Adipocyte (in vitro differentiated cells): ENCODE data around the gene APOLD1.
A peak's percentile ranks its signal among the peaks of the same experiment; 100 is the strongest.

Experiments
- DNase-seq: peaks from one replicate; pipeline ENCODE4 v3.0.0-alpha.2; 2015; ENCODE audit warnings: low read depth
- H3K27me3 ChIP-seq: replicated peaks from 2 replicates; pipeline ENCODE4 v1.7.0; 2013; ENCODE audit warnings: mild to moderate bottlenecking, low read length, moderate library complexity; ENCODE audit not compliant: control insufficient read depth, insufficient read depth
- H3K36me3 ChIP-seq: 2 replicates; pipeline ENCODE4 v1.7.0; 2013; ENCODE audit warnings: low read length, mild to moderate bottlenecking, moderate library complexity; ENCODE audit not compliant: control insufficient read depth, insufficient read depth, severe bottlenecking
- H3K4me1 ChIP-seq: 2 replicates; pipeline ENCODE4 v1.7.0; 2013; ENCODE audit warnings: mild to moderate bottlenecking, low read length, moderate library complexity; ENCODE audit not compliant: control insufficient read depth, insufficient read depth
- H3K4me3 ChIP-seq: 2 replicates; pipeline ENCODE4 v1.7.0; 2013; ENCODE audit warnings: mild to moderate bottlenecking, low read length, moderate library complexity
- H3K9ac ChIP-seq: 2 replicates; pipeline ENCODE4 v1.7.0; 2013; ENCODE audit warnings: mild to moderate bottlenecking, low read length, moderate library complexity
- H3K9me3 ChIP-seq: 2 replicates; pipeline ENCODE4 v1.7.0; 2013; ENCODE audit warnings: mild to moderate bottlenecking, low read length, moderate library complexity; ENCODE audit not compliant: control insufficient read depth

The APOLD1 gene

GRCh38 chr12:12786706-12787601 lies 1.5 kb downstream of the APOLD1 start:
- peak; percentile 93 for DNase-seq
- H3K9me3 ChIP-seq = no peaks in the 10 kb centered on the region
- H3K4me1 ChIP-seq = peaks cover 36% of the 10 kb centered on the region
- H3K36me3 ChIP-seq = no peaks in the 10 kb centered on the region
- peak overlapping the region; percentile 84 for H3K4me3 ChIP-seq
- peak overlapping the region; percentile 88 for H3K9ac ChIP-seq
- no peaks in the 10 kb centered on the region for H3K27me3 ChIP-seq

DNA sequence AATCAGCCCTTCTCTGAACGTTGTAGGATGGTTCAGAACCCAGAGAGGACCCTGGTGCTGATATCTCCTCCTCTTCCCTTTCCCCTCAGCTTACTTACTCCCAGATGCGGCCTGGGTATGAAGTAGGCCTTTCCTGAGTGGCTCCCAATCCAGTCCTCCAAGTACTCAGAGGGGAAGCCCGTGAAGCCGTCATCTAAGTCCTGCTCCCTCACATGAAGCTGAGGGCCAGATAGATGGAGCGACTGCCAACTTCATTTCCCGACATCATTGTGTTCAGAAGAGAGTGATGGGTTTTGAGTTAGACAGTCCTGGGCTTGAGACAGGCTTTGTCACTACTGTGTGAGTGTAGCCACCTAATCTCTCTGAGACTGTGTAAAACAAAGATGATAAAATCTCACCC lies 2.7 kb downstream of the APOLD1 start:
- H3K4me3 ChIP-seq = no peak overlapping the region
- H3K4me1 ChIP-seq = peaks cover 43% of the 10 kb centered on the region
- no peaks in the 10 kb centered on the region for H3K9me3 ChIP-seq
- DNase-seq = no peak
- H3K27me3 ChIP-seq = no peaks in the 10 kb centered on the region
- H3K9ac ChIP-seq = peak overlapping the region; percentile 88
- no peaks in the 10 kb centered on the region for H3K36me3 ChIP-seq

DNA sequence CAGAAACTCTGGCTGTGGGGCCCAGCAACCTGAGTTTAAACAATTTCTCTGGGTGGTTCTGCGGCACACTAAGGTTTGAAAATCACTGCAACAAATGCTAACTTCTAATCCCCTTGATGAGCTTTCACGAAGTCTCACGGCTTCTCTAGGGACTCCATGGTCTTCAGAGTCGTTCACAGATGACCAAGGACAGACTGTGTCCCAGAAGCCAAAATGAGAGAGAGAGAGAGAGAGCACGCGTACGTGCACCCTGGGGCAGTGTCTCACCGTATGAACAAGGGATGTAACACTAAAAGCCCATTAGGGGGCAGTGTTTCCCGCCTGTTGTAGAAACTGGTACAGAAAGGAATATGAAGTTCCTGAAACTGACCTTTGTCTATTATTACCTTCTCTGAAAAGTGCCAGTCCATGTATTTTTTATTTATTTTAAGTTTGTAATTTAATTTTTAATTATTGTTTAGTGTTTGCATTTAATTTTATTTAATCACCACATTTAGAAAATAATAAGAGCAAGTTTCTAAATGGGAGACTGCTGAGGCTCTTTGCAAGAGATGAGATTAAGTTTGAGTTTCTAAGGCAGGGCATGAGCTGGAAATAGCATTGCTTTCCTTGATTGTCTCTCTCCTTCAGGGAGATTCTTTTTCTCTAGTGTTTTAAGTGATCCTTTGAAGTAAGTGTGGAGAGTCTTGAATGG lies 3.4 kb downstream of the APOLD1 start:
- DNase-seq = peak; percentile 93
- no peaks in the 10 kb centered on the region for H3K27me3 ChIP-seq
- no peaks in the 10 kb centered on the region for H3K9me3 ChIP-seq
- H3K9ac ChIP-seq = peak overlapping the region; percentile 88
- no peaks in the 10 kb centered on the region for H3K36me3 ChIP-seq
- peaks cover 43% of the 10 kb centered on the region for H3K4me1 ChIP-seq
- no peak overlapping the region for H3K4me3 ChIP-seq

GRCh38 chr12:12790956-12791355 lies 5.5 kb downstream of the APOLD1 start:
- Histone ChIP-seq H3K36me3 (no peaks in the 10 kb centered on the region), H3K27me3 (no peaks in the 10 kb centered on the region), H3K9ac (no peak overlapping the region), H3K4me3 (no peak overlapping the region), H3K9me3 (no peaks in the 10 kb centered on the region), H3K4me1 (peaks cover 35% of the 10 kb centered on the region)
- no peak for DNase-seq

DNA sequence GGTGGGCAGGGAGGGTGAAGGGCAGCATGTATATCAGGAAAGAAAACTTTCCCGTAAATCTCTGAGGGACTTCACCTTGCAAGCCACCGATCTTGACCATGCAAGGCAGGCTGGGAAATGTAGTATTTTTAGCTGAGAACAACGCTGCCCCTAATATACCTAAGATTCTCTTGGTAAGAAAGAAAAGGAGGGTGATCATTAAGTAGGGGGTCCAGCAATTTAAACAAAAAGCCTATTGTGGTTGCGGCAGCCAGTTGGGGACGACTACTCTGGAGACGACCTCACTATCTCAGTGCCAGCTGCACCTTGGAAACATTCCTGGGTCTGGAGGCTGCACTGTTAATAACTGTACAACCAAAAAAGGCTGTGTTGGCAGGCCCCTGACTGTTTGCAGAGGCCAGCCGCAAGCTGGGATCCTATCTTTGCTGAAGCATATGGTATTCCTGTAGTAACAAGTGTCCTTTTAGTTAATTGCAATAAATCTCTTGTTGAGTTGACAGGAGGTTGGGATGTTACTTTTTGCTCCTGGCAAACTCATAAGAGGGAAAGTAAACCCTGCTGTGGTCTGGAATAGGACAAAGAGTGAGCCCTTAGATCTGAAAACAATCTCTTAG lies 6.4 kb downstream of the APOLD1 start:
- no peak for DNase-seq
- Histone ChIP-seq H3K4me1 (peaks cover 28% of the 10 kb centered on the region), H3K36me3 (no peaks in the 10 kb centered on the region), H3K4me3 (peak overlapping the region; percentile 55), H3K27me3 (no peaks in the 10 kb centered on the region), H3K9ac (no peak overlapping the region), H3K9me3 (no peaks in the 10 kb centered on the region)

- H3K27me3 ChIP-seq = no peaks in the 10 kb centered on the region
- no peak for DNase-seq
- H3K36me3 ChIP-seq = no peaks in the 10 kb centered on the region
- no peak overlapping the region for H3K4me3 ChIP-seq
- H3K4me1 ChIP-seq = peaks cover 24% of the 10 kb centered on the region
- H3K9me3 ChIP-seq = no peaks in the 10 kb centered on the region
- no peak overlapping the region for H3K9ac ChIP-seq
Observed at GRCh38 chr12:12792421-12792820, 7.0 kb downstream of the APOLD1 start.

DNA sequence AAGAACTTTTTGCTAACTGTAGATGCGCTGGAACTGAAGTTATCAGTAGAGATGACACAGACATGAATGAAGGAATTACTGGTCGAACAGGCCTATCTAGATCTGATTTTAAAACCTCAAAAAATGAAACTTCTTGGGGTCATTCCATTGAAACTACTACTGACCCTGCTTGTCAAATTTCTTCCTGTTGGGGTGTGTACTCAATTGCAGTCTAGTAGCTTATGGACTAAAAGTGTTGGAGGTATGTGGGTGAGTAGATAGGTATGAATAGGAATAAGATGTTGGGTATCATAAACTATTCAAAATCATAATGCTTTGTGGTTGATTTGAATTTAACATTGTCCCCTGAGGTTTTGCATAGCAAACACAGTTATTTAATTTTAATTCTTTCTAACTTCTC lies 9.2 kb downstream of the APOLD1 start:
- DNase-seq = no peak
- Histone ChIP-seq H3K4me3 (no peak overlapping the region), H3K9ac (no peak overlapping the region), H3K9me3 (no peaks in the 10 kb centered on the region), H3K36me3 (no peaks in the 10 kb centered on the region), H3K27me3 (no peaks in the 10 kb centered on the region), H3K4me1 (peaks cover 11% of the 10 kb centered on the region)

- DNase-seq = no peak
- Histone ChIP-seq H3K9me3 (no peaks in the 10 kb centered on the region), H3K36me3 (no peaks in the 10 kb centered on the region), H3K4me1 (peaks cover 11% of the 10 kb centered on the region), H3K9ac (no peak overlapping the region), H3K27me3 (no peaks in the 10 kb centered on the region), H3K4me3 (no peak overlapping the region)
Observed at GRCh38 chr12:12796171-12796570, 10.7 kb downstream of the APOLD1 start.

DNA sequence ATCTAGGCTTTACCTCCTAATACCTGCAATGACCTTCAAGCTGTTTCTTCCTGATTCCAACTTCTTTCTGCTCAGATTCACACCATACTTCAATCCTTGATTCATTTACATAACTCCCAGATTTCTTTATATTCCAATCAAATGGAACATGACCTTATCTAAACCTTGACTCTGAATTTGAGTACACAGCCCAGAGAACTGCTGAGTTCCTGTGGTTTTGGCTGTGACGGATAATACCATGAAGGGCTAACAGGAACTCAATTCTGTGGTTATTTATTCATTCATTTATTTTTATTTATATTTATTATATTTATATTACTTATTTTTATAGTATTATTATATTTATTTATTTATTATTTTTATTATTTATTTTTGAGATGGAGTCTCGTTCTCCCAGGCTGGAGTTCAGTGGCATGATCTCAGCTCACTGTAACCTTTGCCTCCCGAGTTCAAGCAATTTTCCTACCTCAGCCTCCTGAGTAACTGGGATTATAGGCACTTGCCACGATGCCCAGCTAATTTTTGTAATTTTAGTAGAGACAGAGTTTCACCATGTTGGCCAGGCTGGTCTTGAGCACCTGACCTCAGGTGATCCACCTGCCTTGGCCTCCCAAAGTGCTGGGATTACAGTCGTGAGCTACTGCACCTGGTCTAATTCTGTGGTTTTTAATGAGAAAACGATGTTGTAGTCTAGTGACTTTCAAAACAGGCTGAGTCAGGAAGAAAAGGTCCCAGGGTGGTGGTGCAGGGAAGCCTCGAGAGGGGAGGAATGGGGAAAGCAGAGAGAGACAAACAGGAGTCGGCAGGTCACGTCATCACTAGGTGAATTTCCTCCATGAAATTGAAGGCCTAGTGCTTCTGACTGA lies 11.7 kb downstream of the APOLD1 start:
- Histone ChIP-seq H3K4me1 (peaks cover 5% of the 10 kb centered on the region), H3K36me3 (no peaks in the 10 kb centered on the region), H3K9me3 (no peaks in the 10 kb centered on the region), H3K27me3 (no peaks in the 10 kb centered on the region), H3K9ac (no peak overlapping the region), H3K4me3 (no peak overlapping the region)
- DNase-seq = no peak

DNA sequence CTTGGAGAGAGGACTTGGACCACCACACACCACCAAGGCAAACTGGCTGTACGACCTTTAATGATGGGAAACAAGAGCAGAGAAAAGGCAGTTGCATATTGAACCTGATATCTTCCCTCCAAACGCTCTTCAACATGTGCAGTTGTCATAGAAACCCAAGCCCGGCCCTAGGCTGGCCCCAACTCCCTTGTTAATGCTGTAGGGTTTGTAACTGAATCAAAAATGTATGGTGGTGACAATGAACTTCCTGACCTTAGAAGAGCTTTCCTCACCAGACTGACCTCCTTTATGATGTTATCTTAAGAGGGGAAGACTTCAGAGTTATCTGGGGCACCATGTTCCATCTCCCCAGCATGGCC lies 12.3 kb downstream of the APOLD1 start:
- Histone ChIP-seq H3K27me3 (no peaks in the 10 kb centered on the region), H3K4me3 (no peak overlapping the region), H3K9ac (no peak overlapping the region), H3K4me1 (no peaks in the 10 kb centered on the region), H3K9me3 (no peaks in the 10 kb centered on the region), H3K36me3 (no peaks in the 10 kb centered on the region)
- no peak for DNase-seq

- DNase-seq = no peak
- Histone ChIP-seq H3K4me3 (no peak overlapping the region), H3K27me3 (no peaks in the 10 kb centered on the region)
Observed at GRCh38 chr12:12798480-12798879, 13.0 kb downstream of the APOLD1 start.

More at GRCh38 chr12:12798480-12798879, 13.0 kb downstream of the APOLD1 start:
- H3K9ac ChIP-seq = no peak overlapping the region
- H3K9me3 ChIP-seq = no peaks in the 10 kb centered on the region
- H3K4me1 ChIP-seq = peaks cover 5% of the 10 kb centered on the region
- no peaks in the 10 kb centered on the region for H3K36me3 ChIP-seq
